ENCODE data around the gene CATSPERZ. TPM values are rescaled to one million over a fixed set of nuclear protein-coding genes. Genes with fewer than 3 reads are reported as not detected.

The CATSPERZ gene
- total and polyA plus RNA-seq, 9 of the 15 experiments (the other 6 are each of a cell fraction or from before 2014, with no cell fraction given), result 0.86 to 8.5 (median 3.5) TPM

DNA sequence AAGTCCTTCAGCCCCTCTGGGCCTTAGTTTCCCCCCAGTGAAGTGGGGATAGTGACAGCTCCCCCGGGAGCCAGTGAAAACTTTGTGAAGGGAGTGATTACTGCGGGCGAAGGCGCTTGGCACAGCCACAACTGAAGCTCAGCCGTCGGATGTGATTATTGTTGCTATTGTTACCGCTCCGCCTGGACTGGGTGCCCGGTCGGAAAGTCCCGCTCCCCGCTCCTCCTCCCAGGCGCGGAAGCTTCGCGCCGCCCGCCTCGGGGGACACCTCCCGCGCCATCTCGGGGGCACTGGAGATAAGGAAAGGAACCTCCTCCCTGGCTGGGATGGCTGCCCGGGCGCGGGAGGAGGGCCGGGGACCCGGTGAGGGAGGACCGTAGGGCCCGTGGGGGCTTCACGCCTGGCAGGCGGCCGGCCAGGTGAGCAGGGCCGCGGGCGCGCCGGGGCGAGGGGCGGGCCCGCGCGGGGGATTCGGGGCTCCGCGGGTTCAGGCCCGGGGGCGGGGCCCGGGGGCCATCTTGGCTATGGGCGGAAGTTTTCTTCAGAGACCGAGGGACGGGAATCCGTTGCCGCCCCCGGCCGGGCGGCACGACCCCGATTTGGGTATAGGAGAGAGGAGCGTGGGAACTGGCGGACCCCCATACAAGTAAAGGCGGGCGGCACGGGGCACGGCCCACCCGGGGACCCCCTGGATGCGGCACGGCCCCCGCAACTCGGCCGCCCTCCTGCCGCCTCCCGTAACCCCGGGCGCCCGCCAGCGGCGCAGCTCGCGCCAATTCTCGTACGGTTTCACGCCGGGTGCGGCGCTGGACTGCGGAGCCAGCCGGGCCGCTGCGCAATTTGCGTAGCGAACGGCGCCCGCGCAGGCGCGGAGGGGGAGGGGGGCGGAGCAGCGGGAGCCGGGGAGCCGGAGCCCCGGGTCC, 14.9 kb upstream of the CATSPERZ start, which contains the start of gene GPR137 (continued):
- TF ChIP-seq, protein P1, sequence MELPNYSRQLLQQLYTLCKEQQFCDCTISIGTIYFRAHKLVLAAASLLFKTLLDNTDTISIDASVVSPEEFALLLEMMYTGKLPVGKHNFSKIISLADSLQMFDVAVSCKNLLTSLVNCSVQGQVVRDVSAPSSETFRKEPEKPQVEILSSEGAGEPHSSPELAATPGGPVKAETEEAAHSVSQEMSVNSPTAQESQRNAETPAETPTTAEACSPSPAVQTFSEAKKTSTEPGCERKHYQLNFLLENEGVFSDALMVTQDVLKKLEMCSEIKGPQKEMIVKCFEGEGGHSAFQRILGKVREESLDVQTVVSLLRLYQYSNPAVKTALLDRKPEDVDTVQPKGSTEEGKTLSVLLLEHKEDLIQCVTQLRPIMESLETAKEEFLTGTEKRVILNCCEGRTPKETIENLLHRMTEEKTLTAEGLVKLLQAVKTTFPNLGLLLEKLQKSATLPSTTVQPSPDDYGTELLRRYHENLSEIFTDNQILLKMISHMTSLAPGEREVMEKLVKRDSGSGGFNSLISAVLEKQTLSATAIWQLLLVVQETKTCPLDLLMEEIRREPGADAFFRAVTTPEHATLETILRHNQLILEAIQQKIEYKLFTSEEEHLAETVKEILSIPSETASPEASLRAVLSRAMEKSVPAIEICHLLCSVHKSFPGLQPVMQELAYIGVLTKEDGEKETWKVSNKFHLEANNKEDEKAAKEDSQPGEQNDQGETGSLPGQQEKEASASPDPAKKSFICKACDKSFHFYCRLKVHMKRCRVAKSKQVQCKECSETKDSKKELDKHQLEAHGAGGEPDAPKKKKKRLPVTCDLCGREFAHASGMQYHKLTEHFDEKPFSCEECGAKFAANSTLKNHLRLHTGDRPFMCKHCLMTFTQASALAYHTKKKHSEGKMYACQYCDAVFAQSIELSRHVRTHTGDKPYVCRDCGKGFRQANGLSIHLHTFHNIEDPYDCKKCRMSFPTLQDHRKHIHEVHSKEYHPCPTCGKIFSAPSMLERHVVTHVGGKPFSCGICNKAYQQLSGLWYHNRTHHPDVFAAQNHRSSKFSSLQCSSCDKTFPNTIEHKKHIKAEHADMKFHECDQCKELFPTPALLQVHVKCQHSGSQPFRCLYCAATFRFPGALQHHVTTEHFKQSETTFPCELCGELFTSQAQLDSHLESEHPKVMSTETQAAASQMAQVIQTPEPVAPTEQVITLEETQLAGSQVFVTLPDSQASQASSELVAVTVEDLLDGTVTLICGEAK (IDR thresholded peaks at IDR 0.05), result 0 out of 2 replicates have a peak, but pooled peaks have one; percentile 4
- TF ChIP-seq, protein P1 (CRISPR knock-in tag; IDR thresholded peaks at IDR 0.05), result no peak
- peak; percentile 99; the same call in 1 of the 2 replicates for TF ChIP-seq TAF15 (IDR thresholded peaks at IDR 0.05; ENCODE audit: low read depth, low read length)
- peak in 1 of 2 experiments; percentile 55; a peak in 1 of 4 replicates for TF ChIP-seq HDAC1 (IDR thresholded peaks at IDR 0.05)
- TF ChIP-seq POLR3G (IDR thresholded peaks at IDR 0.05; ENCODE audit: extremely low read depth, insufficient read length, insufficient replicate concordance), result no peak
- TF ChIP-seq, protein P2, sequence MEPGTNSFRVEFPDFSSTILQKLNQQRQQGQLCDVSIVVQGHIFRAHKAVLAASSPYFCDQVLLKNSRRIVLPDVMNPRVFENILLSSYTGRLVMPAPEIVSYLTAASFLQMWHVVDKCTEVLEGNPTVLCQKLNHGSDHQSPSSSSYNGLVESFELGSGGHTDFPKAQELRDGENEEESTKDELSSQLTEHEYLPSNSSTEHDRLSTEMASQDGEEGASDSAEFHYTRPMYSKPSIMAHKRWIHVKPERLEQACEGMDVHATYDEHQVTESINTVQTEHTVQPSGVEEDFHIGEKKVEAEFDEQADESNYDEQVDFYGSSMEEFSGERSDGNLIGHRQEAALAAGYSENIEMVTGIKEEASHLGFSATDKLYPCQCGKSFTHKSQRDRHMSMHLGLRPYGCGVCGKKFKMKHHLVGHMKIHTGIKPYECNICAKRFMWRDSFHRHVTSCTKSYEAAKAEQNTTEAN (CRISPR knock-in tag; IDR thresholded peaks at IDR 0.05), result no peak
- TF ChIP-seq, protein P3, sequence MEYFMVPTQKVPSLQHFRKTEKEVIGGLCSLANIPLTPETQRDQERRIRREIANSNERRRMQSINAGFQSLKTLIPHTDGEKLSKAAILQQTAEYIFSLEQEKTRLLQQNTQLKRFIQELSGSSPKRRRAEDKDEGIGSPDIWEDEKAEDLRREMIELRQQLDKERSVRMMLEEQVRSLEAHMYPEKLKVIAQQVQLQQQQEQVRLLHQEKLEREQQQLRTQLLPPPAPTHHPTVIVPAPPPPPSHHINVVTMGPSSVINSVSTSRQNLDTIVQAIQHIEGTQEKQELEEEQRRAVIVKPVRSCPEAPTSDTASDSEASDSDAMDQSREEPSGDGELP (CRISPR knock-in tag; IDR thresholded peaks at IDR 0.05; ENCODE audit: borderline replicate concordance), result no peak
- no peak for TF ChIP-seq TEAD4 (IDR thresholded peaks at IDR 0.05; ENCODE audit: low read length)
- no peak for TF ChIP-seq TEAD4 (CRISPR knock-in tag; IDR thresholded peaks at IDR 0.05; ENCODE audit: borderline replicate concordance)
- no peak for TF ChIP-seq OTX1 (CRISPR knock-in tag; IDR thresholded peaks at IDR 0.05)
- TF ChIP-seq, protein P4, sequence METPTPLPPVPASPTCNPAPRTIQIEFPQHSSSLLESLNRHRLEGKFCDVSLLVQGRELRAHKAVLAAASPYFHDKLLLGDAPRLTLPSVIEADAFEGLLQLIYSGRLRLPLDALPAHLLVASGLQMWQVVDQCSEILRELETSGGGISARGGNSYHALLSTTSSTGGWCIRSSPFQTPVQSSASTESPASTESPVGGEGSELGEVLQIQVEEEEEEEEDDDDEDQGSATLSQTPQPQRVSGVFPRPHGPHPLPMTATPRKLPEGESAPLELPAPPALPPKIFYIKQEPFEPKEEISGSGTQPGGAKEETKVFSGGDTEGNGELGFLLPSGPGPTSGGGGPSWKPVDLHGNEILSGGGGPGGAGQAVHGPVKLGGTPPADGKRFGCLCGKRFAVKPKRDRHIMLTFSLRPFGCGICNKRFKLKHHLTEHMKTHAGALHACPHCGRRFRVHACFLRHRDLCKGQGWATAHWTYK (CRISPR knock-in tag; IDR thresholded peaks at IDR 0.05), result peak; percentile 73
- TF ChIP-seq ELF1 (tag; IDR thresholded peaks at IDR 0.05), result peak; percentile 98
- no peak for TF ChIP-seq YBX1 (IDR thresholded peaks at IDR 0.05)
